K562 (cell line): ENCODE measurements around the gene TDRD12. TPM values are rescaled to one million over a fixed set of nuclear protein-coding genes. Genes with fewer than 3 reads are reported as not detected.
A peak's percentile ranks its signal among the peaks of the same experiment; 100 is the strongest.

Experiments
- BHLHE40 ChIP-seq: IDR thresholded peaks from 2 replicates; pipeline ENCODE4 v1.6.1; 2011; ENCODE audit warnings: low read length, improper control_type of control experiment
- CCNT2 ChIP-seq: IDR thresholded peaks from 2 replicates; pipeline ENCODE4 v1.6.1; 2011; ENCODE audit warnings: borderline replicate concordance, low read depth, mild to moderate bottlenecking, moderate library complexity, mixed read lengths, low read length; ENCODE audit not compliant: insufficient read length; ENCODE audit errors: extremely low read depth
- CHD2 ChIP-seq: IDR thresholded peaks from 2 replicates; pipeline ENCODE4 v1.6.1; 2011; ENCODE audit warnings: low read depth, low read length
- CHD4 ChIP-seq: fragments of 200-600 bp; sonication (generic); IDR thresholded peaks from 3 replicates; pipeline ENCODE4 v1.6.1; 2012; ENCODE audit warnings: low read depth, mild to moderate bottlenecking, mixed read lengths, low read length, inconsistent platforms; ENCODE audit not compliant: insufficient read depth, insufficient replicate concordance, poor library complexity, severe bottlenecking
- DPF2 ChIP-seq: fragments of 450-650 bp; IDR thresholded peaks from 2 replicates; pipeline ENCODE4 v1.6.1; 2016
- EP300 ChIP-seq: IDR thresholded peaks from 2 replicates; pipeline ENCODE4 v1.6.1; 2012; ENCODE audit warnings: low read length, improper control_type of control experiment
- GTF2A2 ChIP-seq: IDR thresholded peaks from 2 replicates; pipeline ENCODE4 v1.6.1; 2016; ENCODE audit warnings: mild to moderate bottlenecking, missing genetic modification characterization, missing compliant biosample characterization
- HDGF ChIP-seq: fragments of 450-650 bp; IDR thresholded peaks from 2 replicates; pipeline ENCODE4 v1.6.1; 2016
- IRF2 ChIP-seq: sonication (generic); formaldehyde crosslinking; IDR thresholded peaks from 2 replicates; pipeline ENCODE4 v1.8.1; 2022; ENCODE audit warnings: mild to moderate bottlenecking, missing genetic modification reagents
- JUN ChIP-seq, 2 experiments: sonication (generic) in 1 of 2; formaldehyde crosslinking in 1 of 2; IDR thresholded peaks; 2 replicates each; pipeline versions ENCODE4 v1.6.1 to v1.8.0; 2012 to 2022; ENCODE audit warnings: borderline replicate concordance in 2 of 2, mild to moderate bottlenecking in 2 of 2, improper control_type of control experiment in 1 of 2, low read depth in 1 of 2, low read length in 1 of 2, missing genetic modification reagents in 1 of 2
- KLF10 ChIP-seq: fragments of 250-450 bp; sonication (Bioruptor Pico); IDR thresholded peaks from 2 replicates; pipeline ENCODE4 v1.6.1; 2021; ENCODE audit warnings: matching md5 sums
- MTA1 ChIP-seq: fragments of 450-650 bp; IDR thresholded peaks from 2 replicates; pipeline ENCODE4 v1.6.1; 2017; ENCODE audit warnings: borderline replicate concordance
- PHF20 ChIP-seq: fragments of 450-650 bp; IDR thresholded peaks from 2 replicates; pipeline ENCODE4 v1.6.1; 2018; ENCODE audit not compliant: partially characterized antibody
- PKNOX1 ChIP-seq: fragments of 450-650 bp; IDR thresholded peaks from 2 replicates; pipeline ENCODE4 v1.6.1; 2016
- SAP30 ChIP-seq: fragments of 200-600 bp; sonication (generic); IDR thresholded peaks from 2 replicates; pipeline ENCODE4 v1.6.1; 2012; ENCODE audit warnings: borderline replicate concordance, low read depth, mild to moderate bottlenecking, moderate library complexity, low read length, control low read depth, inconsistent platforms; ENCODE audit not compliant: insufficient read depth, poor library complexity, severe bottlenecking
- SMARCC2 ChIP-seq: fragments of 450-650 bp; IDR thresholded peaks from 2 replicates; pipeline ENCODE4 v1.6.1; 2017; ENCODE audit warnings: antibody characterized with exemption, moderate library complexity, mild to moderate bottlenecking, low read depth
- TAF15 ChIP-seq: fragments of 200-400 bp; formaldehyde crosslinking; IDR thresholded peaks from 2 replicates; pipeline ENCODE4 v1.6.1; 2017; ENCODE audit warnings: mild to moderate bottlenecking, low read depth, low read length, moderate library complexity
- USF1 ChIP-seq: sonication (generic); formaldehyde crosslinking; IDR thresholded peaks from 2 replicates; pipeline ENCODE4 v1.9.0; 2022; ENCODE audit warnings: mild to moderate bottlenecking, missing genetic modification reagents
- VEZF1 ChIP-seq: fragments of 200-800 bp; sonication (Bioruptor generic); IDR thresholded peaks from 2 replicates; pipeline ENCODE4 v1.6.1; 2017; ENCODE audit warnings: missing genetic modification characterization, missing compliant biosample characterization
- ZNF57 ChIP-seq: fragments of 450-650 bp; formaldehyde crosslinking; IDR thresholded peaks from 2 replicates; pipeline ENCODE4 v1.4.0; 2020; ENCODE audit warnings: mild to moderate bottlenecking, moderate library complexity
- polyA plus RNA-seq, 8 experiments: library from polyadenylated mRNA; depleted of rRNA in 4 of 8; stranded (reverse) in 5 of 8; unstranded in 3 of 8; fragments of >200 nt; fragmentation: Nextera tagmentation in 2 of 8; fragmentation: Illumina TruSeq in 1 of 8; extraction: Ambion mirVana in 2 of 8; extraction: Trizol in 1 of 8; gene quantifications; 2 replicates each; pipeline versions ENCODE4 v1.2.1 to v1.2.3, GENCODE V29; 2011 to 2014; ENCODE audit warnings: inconsistent platforms in 1 of 8, missing spikeins in 1 of 8
- total RNA-seq, 7 experiments: library from RNA; depleted of rRNA in 6 of 7; stranded (reverse); fragments of >200 nt in 6 of 7; fragmentation: Illumina TruSeq in 2 of 7; extraction: Trizol in 2 of 7; gene quantifications; 2 replicates each; pipeline versions ENCODE4 v1.2.1 to v1.2.3, GENCODE V29; 2011 to 2021; ENCODE audit warnings: low replicate concordance in 1 of 7
- TF ChIP-seq, protein P1 (sequence below), 2 experiments: fragments of 450-650 bp; IDR thresholded peaks; 2 replicates each; pipeline ENCODE4 v1.6.1; 2016
- TF ChIP-seq, protein P2 (sequence below): sonication (generic); formaldehyde crosslinking; IDR thresholded peaks from 2 replicates; pipeline ENCODE4 v1.8.1; 2022; ENCODE audit warnings: missing genetic modification reagents

The TDRD12 gene
- total and polyA plus RNA-seq, 9 of the 15 experiments (the other 6 are each of a cell fraction or from before 2014, with no cell fraction given): 0.03 TPM; not detected in 8

DNA sequence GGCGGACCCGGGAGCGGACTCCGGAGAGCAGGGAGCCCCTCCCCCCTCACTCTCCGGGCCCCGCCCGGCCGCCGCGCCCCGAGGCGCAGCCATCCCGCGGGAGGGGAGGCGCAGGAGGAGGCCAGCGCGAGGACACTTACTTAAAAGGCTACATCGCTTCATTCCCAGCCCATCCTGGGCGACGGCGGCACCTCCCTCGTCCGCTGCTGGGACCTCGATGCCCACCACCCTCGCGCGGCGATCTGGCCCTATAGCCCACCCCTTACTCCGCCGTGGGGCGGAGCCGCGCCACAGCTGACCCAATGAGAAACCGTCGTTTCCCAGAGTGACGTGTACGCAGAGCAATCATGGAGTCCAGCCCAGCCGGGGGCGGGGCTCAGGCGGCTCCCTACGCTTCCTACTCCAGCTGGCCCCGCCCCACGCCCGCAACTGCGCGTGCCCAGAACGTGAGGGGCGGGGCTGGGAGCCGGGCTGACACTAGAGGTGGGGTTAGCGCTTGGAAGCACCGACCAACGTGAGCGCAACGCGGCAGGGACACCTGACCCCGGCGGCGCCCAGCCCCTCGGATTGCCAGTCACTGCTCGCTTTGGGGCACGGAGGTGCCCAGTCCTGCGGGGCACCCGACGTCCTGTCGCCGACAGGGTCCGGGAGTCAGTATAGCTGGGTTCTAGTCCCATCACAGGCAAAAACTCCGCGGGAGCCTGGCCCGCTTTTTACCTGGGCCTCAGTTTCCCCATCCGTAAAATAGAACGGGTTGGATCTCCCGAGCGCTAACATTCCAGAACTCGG lies 44.4 kb upstream of the TDRD12 start, which contains the start of gene ANKRD27 (continued):
- TF ChIP-seq, protein P1, sequence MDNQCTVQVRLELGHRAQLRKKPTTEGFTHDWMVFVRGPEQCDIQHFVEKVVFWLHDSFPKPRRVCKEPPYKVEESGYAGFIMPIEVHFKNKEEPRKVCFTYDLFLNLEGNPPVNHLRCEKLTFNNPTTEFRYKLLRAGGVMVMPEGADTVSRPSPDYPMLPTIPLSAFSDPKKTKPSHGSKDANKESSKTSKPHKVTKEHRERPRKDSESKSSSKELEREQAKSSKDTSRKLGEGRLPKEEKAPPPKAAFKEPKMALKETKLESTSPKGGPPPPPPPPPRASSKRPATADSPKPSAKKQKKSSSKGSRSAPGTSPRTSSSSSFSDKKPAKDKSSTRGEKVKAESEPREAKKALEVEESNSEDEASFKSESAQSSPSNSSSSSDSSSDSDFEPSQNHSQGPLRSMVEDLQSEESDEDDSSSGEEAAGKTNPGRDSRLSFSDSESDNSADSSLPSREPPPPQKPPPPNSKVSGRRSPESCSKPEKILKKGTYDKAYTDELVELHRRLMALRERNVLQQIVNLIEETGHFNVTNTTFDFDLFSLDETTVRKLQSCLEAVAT (IDR thresholded peaks at IDR 0.05): peak in 1 of 2 experiments; percentile 25; a peak in 1 of 4 replicates
- TF ChIP-seq MTA1 (no peak; the same call in 1 of the 2 replicates), SAP30 (peak; percentile 30), BHLHE40 (peak; percentile 84), CHD4 (no peak), GTF2A2 (tag) (no peak), ZNF57 (no peak), VEZF1 (CRISPR knock-in tag) (peak; percentile 85), EP300 (no peak), HDGF (no peak), CHD2 (peak; percentile 86), JUN (IDR thresholded peaks at IDR 0.05; ENCODE audit: borderline replicate concordance, low read depth, low read length) (0 out of 2 replicates have a peak, but pooled peaks have one; percentile 3), JUN (CRISPR knock-in tag; IDR thresholded peaks at IDR 0.05; ENCODE audit: borderline replicate concordance) (0 out of 2 replicates have a peak, but pooled peaks have one; percentile 4), DPF2 (0 out of 2 replicates have a peak, but pooled peaks have one; percentile 36), SMARCC2 (no peak), TAF15 (no peak), USF1 (CRISPR knock-in tag) (no peak), PHF20 (no peak), KLF10 (CRISPR knock-in tag) (no peak), CCNT2 (peak; percentile 58), PKNOX1 (peak; percentile 99), IRF2 (CRISPR knock-in tag) (no peak)
- TF ChIP-seq, protein P2, sequence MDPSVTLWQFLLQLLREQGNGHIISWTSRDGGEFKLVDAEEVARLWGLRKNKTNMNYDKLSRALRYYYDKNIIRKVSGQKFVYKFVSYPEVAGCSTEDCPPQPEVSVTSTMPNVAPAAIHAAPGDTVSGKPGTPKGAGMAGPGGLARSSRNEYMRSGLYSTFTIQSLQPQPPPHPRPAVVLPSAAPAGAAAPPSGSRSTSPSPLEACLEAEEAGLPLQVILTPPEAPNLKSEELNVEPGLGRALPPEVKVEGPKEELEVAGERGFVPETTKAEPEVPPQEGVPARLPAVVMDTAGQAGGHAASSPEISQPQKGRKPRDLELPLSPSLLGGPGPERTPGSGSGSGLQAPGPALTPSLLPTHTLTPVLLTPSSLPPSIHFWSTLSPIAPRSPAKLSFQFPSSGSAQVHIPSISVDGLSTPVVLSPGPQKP (CRISPR knock-in tag): no peak
